ENCODE results near the gene MRPL53. TPM values are rescaled to one million over a fixed set of nuclear protein-coding genes. Genes with fewer than 3 reads are reported as not detected.
"Not testable (repeated sequence)": the region's sequence is repeated elsewhere in the genome, so short reads cannot be mapped to it uniquely, and the experiment has no call there.

Gene MRPL53
- total RNA-seq, 3 donors from 2014 or later: 17.9 to 49.0 (median 48.2) TPM

DNA sequence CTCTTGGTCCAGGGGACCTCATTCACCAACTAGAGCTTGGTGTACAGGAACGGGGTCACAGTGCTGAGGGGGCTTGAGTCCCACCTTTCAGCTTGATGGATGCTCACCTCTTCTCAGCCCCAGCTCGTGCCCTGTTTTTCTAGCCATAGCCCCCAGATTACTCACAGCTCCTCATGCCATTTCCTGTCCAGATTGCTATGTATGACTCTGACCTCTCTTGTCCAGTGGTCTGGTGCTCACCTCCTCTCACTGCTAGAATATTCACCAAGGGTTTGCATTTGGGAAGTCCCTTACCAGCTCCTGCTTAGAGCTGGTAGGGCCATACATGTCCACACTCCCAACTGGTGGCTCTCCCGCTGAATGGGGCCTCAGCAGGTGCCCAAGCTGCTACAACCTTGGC lies 21.1 kb upstream of the MRPL53 start:
- H3K36me3 ChIP-seq: peaks cover 3% of the 10 kb centered on the region
- no peaks in the 10 kb centered on the region for H3K9me3 ChIP-seq
- intact Hi-C loops (cut with DNase I; ENCODE audit: low total_unique reads): no loop called here
- H3K4me3 ChIP-seq: no peak overlapping the region
- no peak for DNase-seq (ENCODE audit: low spot score in 2 of 2)
- no peak overlapping the region for H3K27ac ChIP-seq
- H3K4me1 ChIP-seq: no peaks in the 10 kb centered on the region
- TF ChIP-seq, protein P1, sequence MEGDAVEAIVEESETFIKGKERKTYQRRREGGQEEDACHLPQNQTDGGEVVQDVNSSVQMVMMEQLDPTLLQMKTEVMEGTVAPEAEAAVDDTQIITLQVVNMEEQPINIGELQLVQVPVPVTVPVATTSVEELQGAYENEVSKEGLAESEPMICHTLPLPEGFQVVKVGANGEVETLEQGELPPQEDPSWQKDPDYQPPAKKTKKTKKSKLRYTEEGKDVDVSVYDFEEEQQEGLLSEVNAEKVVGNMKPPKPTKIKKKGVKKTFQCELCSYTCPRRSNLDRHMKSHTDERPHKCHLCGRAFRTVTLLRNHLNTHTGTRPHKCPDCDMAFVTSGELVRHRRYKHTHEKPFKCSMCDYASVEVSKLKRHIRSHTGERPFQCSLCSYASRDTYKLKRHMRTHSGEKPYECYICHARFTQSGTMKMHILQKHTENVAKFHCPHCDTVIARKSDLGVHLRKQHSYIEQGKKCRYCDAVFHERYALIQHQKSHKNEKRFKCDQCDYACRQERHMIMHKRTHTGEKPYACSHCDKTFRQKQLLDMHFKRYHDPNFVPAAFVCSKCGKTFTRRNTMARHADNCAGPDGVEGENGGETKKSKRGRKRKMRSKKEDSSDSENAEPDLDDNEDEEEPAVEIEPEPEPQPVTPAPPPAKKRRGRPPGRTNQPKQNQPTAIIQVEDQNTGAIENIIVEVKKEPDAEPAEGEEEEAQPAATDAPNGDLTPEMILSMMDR (IDR thresholded peaks at IDR 0.05): no peak
- TF ChIP-seq POLR2A (IDR thresholded peaks at IDR 0.05): no peak
- no peak for TF ChIP-seq POLR2AphosphoS5 (IDR thresholded peaks at IDR 0.05)
- H3K27me3 ChIP-seq: peaks cover 0 to 6% of the 10 kb centered on the region in 2 donors

DNA sequence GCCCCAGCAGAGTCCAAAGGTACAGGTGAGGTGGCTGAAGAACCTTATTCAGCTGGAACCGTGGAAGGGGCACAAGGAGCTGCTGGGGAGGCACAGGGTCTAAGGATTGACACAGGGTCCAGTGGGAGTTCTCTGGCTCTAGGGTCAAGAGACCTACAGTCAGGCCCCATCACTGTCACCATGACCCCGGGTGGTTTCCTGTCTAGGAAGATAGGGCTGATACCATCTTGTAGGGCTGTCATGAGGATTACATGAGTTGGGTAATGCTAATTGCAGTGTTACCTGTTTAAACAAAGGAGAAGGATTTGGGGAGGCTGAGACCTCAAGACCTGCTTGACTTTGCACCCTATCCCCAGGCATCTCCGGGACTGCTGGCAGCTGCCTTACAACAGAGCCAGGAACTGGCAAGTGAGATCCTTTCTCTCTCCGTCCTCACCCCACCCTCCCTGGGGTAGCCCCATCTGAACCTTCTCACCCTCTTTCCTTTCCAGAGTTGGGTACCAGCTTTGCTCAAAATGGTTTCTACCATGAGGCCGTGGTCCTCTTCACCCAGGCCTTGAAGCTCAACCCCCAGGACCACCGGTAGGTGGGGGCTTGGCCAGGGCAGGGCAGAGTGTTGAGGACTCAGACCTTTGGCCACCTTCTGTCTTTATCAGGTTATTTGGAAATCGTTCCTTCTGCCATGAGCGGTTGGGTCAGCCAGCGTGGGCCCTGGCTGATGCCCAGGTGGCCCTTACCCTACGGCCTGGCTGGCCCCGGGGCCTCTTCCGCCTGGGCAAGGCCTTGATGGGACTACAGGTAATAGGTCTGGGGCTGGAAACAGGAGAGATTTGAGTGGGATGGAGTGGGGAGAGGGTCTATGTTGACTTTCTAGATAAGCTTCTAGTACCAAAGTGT lies 19.4 kb upstream of the MRPL53 start:
- H3K27ac ChIP-seq: no peak overlapping the region
- no peaks in the 10 kb centered on the region for H3K4me1 ChIP-seq
- H3K36me3 ChIP-seq: peaks cover 3% of the 10 kb centered on the region
- no peak overlapping the region for H3K4me3 ChIP-seq
- no peak for TF ChIP-seq POLR2A (IDR thresholded peaks at IDR 0.05)
- TF ChIP-seq, protein P1 (IDR thresholded peaks at IDR 0.05): no peak
- no peak for TF ChIP-seq POLR2AphosphoS5 (IDR thresholded peaks at IDR 0.05)
- no peak for DNase-seq (ENCODE audit: low spot score in 2 of 2)
- H3K27me3 ChIP-seq: no peaks in the 10 kb centered on the region
- intact Hi-C loops (cut with DNase I; ENCODE audit: low total_unique reads): no loop called here
- no peaks in the 10 kb centered on the region for H3K9me3 ChIP-seq

DNA sequence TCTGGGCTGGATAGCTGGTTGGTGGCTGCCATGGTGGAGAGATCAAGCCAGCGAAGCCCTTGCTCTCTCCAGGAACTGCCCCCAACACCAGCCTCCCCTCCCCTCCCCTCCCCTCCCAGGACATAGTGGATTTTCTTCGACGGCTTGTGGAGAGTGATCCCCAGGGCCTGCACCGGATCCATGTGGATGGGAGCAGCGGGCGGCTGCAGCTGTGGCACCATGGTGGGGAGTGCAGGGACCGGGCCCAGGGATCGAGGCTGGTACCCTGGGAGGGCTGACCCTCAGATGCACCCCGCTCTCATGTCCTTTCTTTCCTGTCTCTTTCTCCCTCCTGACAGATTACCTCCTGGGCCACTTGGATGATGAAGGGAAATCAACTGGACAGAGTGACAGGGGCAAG lies 17.4 kb upstream of the MRPL53 start:
- Histone ChIP-seq H3K36me3 (peaks cover 3% of the 10 kb centered on the region), H3K27ac (no peak overlapping the region), H3K4me1 (no peaks in the 10 kb centered on the region), H3K4me3 (no peak overlapping the region), H3K9me3 (no peaks in the 10 kb centered on the region), H3K27me3 (no peaks in the 10 kb centered on the region)
- DNase-seq (ENCODE audit: low spot score in 2 of 2): no peak
- intact Hi-C loops (cut with DNase I; ENCODE audit: low total_unique reads): no loop called here
- no peak for TF ChIP-seq POLR2A (IDR thresholded peaks at IDR 0.05)
- no peak for TF ChIP-seq POLR2AphosphoS5 (IDR thresholded peaks at IDR 0.05)
- TF ChIP-seq, protein P1 (IDR thresholded peaks at IDR 0.05): no peak

DNA sequence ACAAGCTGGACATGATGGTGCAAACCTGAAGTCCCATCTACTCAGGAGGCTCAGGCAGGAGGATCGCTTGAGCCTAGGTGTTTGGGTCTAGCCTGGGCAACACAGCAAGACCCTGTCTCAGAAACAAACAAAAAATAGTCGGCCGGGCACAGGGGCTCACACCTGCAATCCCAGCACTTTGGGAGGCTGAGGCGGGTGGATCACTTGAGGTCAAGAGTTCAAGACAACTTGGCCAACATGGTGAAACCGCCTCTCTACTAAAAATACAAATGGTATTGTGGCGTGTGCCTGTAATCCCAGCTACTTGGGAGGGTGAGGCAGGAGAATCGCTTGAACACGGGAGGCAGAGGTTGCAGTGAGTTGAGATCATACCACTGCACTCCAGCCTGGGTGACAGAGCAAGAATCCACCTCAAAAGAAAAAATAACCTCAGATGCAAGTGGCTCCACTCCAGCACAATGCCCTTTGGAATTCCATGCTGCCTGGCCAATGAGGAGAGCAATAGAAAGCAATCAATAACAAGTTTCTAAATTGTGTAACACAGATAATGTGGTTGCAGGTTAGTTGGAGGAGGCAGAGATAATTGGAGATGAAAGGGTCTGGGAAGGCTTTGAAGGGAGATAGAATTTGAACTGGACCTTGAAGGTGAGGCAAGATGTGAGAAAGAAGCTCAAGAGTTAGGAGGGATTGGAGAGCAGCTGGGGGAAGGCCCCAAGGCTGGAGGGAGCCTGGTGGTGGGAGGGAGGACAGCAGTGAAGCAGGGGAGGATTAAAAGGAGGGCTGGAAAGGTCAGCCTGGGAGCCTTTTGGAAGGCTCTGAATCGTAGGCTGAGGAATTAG lies 16.4 kb upstream of the MRPL53 start:
- TF ChIP-seq, protein P1 (IDR thresholded peaks at IDR 0.05): no peak
- TF ChIP-seq POLR2AphosphoS5 (IDR thresholded peaks at IDR 0.05) (no peak), POLR2A (IDR thresholded peaks at IDR 0.05) (no peak)
- intact Hi-C loops (cut with DNase I; ENCODE audit: low total_unique reads): no loop called here

DNA sequence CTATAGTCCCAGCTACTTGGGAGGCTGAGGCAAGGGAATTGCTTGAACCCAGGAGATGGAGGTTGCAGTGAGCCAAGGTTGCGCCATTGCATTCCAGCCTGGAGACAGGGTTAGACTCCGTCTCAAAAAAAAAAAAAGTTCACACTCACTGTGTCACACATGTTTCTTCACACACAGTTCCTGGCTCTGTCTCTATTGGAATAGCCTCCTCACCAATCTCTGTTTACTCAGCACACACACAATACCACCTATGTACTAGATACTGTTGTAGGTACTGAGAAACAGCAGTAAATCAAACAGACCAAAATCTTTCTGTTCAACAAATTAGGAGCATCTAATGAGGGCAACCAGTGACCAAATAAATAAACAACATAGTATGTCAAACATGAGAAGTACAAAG lies 13.7 kb upstream of the MRPL53 start:
- Histone ChIP-seq H3K36me3 (no peaks in the 10 kb centered on the region), H3K27ac (no peak overlapping the region), H3K4me3 (no peak overlapping the region), H3K4me1 (peaks cover 7 to 8% of the 10 kb centered on the region in 2 donors), H3K27me3 (no peaks in the 10 kb centered on the region), H3K9me3 (no peaks in the 10 kb centered on the region)
- intact Hi-C loops (cut with DNase I; ENCODE audit: low total_unique reads): no loop called here
- no peak for DNase-seq (ENCODE audit: low spot score in 2 of 2)
- no peak for TF ChIP-seq POLR2AphosphoS5 (IDR thresholded peaks at IDR 0.05)
- TF ChIP-seq, protein P1 (IDR thresholded peaks at IDR 0.05): no peak
- no peak for TF ChIP-seq POLR2A (IDR thresholded peaks at IDR 0.05)

More for the DNA sequence above, 16.4 kb upstream of the MRPL53 start:
- H3K4me1 ChIP-seq: no peaks in the 10 kb centered on the region
- no peaks in the 10 kb centered on the region for H3K27me3 ChIP-seq
- H3K27ac ChIP-seq: no peak overlapping the region
- DNase-seq (ENCODE audit: low spot score in 2 of 2): no peak
- H3K4me3 ChIP-seq: no peak overlapping the region
- peaks cover 3% of the 10 kb centered on the region for H3K36me3 ChIP-seq
- no peaks in the 10 kb centered on the region for H3K9me3 ChIP-seq

DNA sequence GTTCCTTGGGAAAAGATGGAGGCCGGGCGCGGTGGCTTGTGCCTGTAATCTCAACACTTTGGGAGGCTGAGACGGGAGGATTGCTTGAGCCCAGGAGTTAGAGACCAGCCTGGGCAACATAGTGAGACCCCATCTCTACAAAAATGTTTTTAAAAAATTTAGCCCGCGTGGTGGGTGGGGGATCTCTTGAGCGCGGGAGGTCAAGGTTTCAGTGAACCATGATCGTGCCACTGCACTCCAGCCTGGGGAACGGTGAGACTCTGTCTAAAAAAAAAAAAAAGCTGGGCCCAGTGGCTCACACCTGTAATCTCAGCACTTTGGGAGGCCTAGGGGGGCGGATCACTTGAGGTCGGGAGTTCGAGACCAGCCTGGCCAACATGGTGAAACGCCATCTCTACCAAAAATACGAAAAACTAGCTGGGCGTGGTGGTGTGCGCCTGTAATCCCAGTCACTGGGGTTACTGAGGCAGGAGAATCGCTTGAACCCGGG lies 11.2 kb upstream of the MRPL53 start:
- Histone ChIP-seq H3K4me3 (peak overlapping the region; percentile 71 to 99 (median 89)), H3K27ac (peak overlapping the region in 1 of 2 donors; percentile 90), H3K4me1 (peaks cover 8 to 14% of the 10 kb centered on the region in 2 donors)
- not testable (repeated sequence) for H3K36me3 ChIP-seq; DNase-seq (ENCODE audit: low spot score in 2 of 2); H3K27me3 ChIP-seq; H3K9me3 ChIP-seq
- intact Hi-C loops (cut with DNase I; ENCODE audit: low total_unique reads): loop anchor here (5.0 kb wide), 1 partner anchor 99 kb away; no protein-coding TSS in a partner anchor
